Ammon's horn (tissue), 1 donor: ENCODE measurements around the gene ROBO2.

ENCODE experiments used
- DNase-seq: peaks from one replicate; pipeline ENCODE4 v3.0.0-alpha.2; 2016; ENCODE audit warnings: low spot score

ROBO2 gene

DNA sequence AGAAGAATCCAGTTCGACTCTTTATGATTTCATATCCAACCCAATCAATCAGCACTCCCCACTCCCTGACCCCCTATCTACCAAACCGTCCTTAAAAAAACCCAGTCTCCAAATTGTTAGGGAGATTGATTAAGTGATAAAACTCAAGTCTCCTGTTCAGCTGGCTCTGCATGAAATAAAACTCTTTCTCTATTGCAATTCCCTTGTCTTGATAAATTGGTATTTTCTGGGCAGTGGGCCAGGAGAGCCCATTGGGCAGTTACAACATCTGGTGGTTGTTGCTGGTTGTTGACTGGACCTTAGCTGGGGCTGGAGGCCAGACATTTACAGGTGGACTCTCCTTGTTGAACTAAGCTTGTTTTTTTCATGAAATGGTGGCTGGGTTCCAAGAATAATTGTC lies 642.3 kb downstream of the ROBO2 start:
- DNase-seq: no peak

DNA sequence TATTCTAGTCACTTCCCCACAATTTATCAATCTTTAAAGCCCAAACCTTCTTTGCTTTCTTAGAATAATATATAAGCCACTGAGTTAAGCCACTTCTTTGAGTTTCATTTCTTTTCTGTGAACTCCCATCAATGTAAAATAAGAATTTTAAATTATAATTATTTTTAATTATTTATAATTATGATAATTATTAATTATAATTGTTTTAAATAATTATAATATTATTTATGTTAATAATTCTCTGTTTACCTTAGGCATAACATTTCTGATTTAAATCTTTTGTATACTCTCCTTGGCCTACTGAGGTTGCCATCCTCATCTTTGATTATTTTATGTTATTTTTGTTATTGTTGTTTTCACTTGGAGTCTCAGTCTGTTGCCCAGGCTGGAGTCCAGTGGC lies 644.2 kb downstream of the ROBO2 start:
- DNase-seq: no peak

DNA sequence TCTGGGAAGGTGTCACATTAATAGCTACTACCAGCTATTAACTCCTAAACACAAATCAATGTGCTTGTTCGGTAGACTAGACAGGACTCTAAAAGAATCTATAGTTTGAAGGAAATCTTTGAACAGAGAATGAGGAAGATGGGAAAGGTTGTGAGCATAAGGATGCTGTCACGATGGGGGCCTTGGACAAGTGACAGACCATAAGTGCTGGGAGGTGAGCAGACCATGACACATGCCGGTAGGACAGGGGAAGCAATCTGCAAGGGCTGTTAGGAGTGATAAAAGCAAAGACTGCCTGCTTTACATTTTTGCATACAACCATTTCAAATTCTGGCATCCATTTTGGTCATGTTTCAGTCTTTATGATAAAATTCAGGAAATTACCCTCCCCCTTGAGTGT lies 645.8 kb downstream of the ROBO2 start:
- DNase-seq: no peak

DNA sequence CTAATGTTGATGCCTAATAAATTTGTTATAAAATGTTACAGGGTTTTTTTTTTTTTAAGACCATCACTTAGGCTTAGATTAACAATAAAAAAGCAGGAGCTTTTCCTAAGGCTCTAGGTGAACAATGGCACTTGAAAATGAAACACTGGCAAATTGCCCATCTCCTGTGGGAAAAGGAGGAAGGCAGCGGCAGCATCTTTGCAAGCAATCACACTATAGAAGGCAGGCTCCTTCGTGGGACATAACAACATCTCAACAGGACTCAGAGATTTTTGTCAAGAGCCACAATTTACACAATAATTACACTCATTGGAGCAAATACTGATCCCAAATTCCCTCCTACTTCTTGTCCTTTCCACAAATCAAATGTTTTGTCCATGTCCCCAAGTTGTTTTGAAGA lies 646.7 kb downstream of the ROBO2 start:
- no peak for DNase-seq

DNA sequence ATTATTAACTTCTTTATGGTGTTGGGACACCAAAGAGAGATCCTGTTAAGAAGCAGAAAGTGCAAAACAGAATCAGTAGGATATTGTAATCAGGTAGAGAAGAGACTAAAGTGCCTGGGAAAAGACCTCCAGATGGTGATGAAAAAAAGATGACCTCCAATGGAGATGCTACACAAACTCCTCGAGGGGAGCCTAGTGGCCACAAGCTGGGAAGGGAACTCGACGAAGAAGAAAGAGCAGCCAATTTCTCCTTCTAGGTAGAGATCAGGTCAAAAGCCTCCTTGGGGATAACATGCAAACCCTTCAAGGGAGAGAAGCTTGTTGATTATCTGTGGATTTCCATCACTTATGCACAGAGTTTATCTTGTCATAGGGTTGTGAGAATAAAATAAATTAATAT lies 647.6 kb downstream of the ROBO2 start:
- DNase-seq: no peak

DNA sequence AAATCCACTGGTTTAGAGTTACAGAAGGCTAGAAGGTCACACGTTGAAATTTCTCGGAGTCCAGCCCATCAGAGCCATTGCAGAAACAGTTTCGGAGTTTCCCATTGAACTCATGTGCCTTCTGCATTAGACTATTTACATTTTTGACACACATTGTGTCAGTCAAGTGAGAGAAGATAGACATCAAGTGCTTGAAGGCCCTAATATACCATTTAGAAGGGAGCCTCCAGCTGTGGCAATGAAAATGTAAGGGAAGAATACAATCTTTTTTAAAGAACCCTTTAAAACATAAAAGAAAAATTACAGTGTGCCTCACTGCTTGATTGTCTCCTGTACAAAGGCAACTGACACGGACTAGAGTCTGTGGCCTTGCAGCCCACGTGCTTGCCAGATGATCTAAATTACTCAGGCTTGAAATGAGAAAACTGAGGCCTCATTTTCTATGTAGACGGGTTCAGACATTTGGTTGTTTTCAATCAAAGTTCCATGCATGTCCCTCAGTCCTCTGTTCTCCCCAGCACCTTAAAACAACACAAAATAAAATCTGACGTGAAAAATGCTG lies 650.5 kb downstream of the ROBO2 start:
- no peak for DNase-seq

DNA sequence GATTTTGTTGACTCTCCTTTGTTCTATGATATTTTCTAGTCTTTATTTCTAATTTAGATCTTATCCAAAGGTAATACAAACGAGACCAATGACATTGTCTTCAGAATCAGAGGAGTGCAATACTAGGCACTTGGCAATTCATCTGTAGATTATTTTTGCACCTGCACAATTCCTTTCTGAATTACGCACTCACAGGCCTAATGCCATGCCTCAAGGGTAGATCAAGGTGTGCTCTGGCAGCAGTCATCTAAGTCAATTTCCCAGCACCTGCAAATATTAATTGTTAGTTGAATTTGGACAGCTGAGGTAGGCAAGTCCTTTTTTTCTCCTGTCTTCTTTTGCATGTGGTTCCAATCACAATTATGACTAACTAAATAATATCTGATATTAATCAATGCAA lies 653.2 kb downstream of the ROBO2 start:
- DNase-seq: no peak

DNA sequence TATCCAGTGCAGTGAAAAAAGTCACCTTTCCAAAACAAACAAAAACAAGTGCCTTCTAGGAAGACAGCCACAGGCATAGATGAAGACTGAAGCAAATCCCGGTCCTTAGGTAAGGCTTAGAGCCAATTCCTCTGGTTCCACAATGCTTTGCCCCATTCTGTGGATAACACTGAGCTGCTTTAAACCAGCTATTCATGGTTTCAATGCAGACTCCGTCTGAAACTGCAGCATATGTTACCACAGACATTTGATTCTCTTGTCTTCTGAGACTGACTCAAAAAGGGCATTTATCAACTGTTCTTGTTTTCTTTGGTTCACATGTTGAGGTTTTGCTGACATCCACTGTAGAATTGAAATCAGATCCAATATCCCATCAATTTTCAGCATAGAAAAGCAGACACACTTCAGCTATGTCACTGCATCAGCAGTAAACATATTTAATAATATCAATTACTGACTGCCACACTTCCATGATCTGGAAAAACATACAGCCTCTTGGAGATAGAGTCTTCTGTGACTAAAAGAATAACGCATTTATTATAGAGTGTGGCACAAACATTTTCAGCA lies 659.3 kb downstream of the ROBO2 start:
- DNase-seq: peak; percentile 8
